Caco-2 (cell line): ENCODE data around the gene KNCN. TPM values are rescaled to one million over a fixed set of nuclear protein-coding genes. Genes with fewer than 3 reads are reported as not detected.

Experiments used
- BruUV-seq: library from RNA; stranded (reverse); fragments of 400-500 nt; replicated peaks from 2 replicates; lab custom pipeline; 2021; lab: Mats Ljungman, UMichigan
- CTCF ChIA-PET: fragments of 300-600 bp; sonication (Branson Sonifier 250); formaldehyde crosslinking; loops from one replicate; lab custom pipeline; 2022; ENCODE audit warnings: antibody characterized with exemption; lab: Charles Lee
- POLR2A ChIA-PET: fragments of 300-600 bp; sonication (Branson Sonifier 250); formaldehyde crosslinking; loops from one replicate; lab custom pipeline; 2022; ENCODE audit warnings: antibody characterized with exemption; lab: Charles Lee
- DNase-seq, 2 experiments: peaks; one replicate each; pipeline versions ENCODE4 v3.0.0 to v3.0.0-alpha.2; 2020 to 2022
- H3K27me3 ChIP-seq: replicated peaks from 2 replicates; pipeline ENCODE4 v1.6.0; 2011; ENCODE audit warnings: low read length; ENCODE audit not compliant: control insufficient read depth, insufficient read depth
- H3K36me3 ChIP-seq: 2 replicates; pipeline ENCODE4 v1.5.1; 2011; ENCODE audit warnings: low read length; ENCODE audit not compliant: control insufficient read depth, insufficient read depth
- H3K4me1 ChIP-seq: fragments of 250-450 bp; sonication (Bioruptor Pico); 2 replicates; pipeline ENCODE4 v1.5.1; 2020; ENCODE audit warnings: mild to moderate bottlenecking
- H3K4me3 ChIP-seq: 2 replicates; pipeline ENCODE4 v1.5.1; 2011; ENCODE audit warnings: low read depth, mild to moderate bottlenecking, control low read depth, low read length
- H3K9me3 ChIP-seq: fragments of 250-450 bp; sonication (Bioruptor Pico); 2 replicates; pipeline ENCODE4 v1.5.1; 2020; ENCODE audit warnings: mild to moderate bottlenecking, moderate library complexity
- H3K27ac Mint-ChIP-seq: one replicate; pipeline ENCODE4 v1.8.0; 2022; ENCODE audit warnings: mixed read lengths; ENCODE audit not compliant: unreplicated experiment
- H3K27me3 Mint-ChIP-seq: one replicate; pipeline ENCODE4 v1.8.0; 2022; ENCODE audit warnings: mixed read lengths; ENCODE audit not compliant: insufficient read depth, unreplicated experiment
- H3K36me3 Mint-ChIP-seq: one replicate; pipeline ENCODE4 v1.8.0; 2022; ENCODE audit warnings: mild to moderate bottlenecking, mixed read lengths; ENCODE audit not compliant: insufficient read depth, unreplicated experiment
- H3K4me1 Mint-ChIP-seq: one replicate; pipeline ENCODE4 v1.8.0; 2022; ENCODE audit warnings: low read depth, mixed read lengths; ENCODE audit not compliant: unreplicated experiment
- H3K4me3 Mint-ChIP-seq: one replicate; pipeline ENCODE4 v1.8.0; 2022; ENCODE audit warnings: mild to moderate bottlenecking, moderate library complexity, mixed read lengths; ENCODE audit not compliant: unreplicated experiment
- H3K9me3 Mint-ChIP-seq: one replicate; pipeline ENCODE4 v1.8.0; 2022; ENCODE audit warnings: mixed read lengths; ENCODE audit not compliant: unreplicated experiment
- CTCF ChIP-seq, 2 experiments: fragments of 200-600 bp in 1 of 2; IDR thresholded peaks; 1 replicate in 1 of 2; 2 replicates in 1 of 2; pipeline versions ENCODE4 v1.5.1 to v1.8.0; 2011 to 2022; ENCODE audit warnings: antibody characterized with exemption in 1 of 2, control low read depth in 1 of 2, inconsistent platforms in 1 of 2, low read depth in 1 of 2, low read length in 1 of 2, mild to moderate bottlenecking in 1 of 2, moderate library complexity in 1 of 2; ENCODE audit not compliant: insufficient read depth in 1 of 2, severe bottlenecking in 1 of 2, unreplicated experiment in 1 of 2
- intact Hi-C: fragments of 100-400 bp; cut with micrococcal nuclease; formaldehyde crosslinking; loops from one replicate; pipeline ENCODE4 v1.10.0; 2022; ENCODE audit not compliant: unreplicated experiment
- total RNA-seq: library from RNA; stranded (reverse); gene quantifications from 2 replicates; pipeline ENCODE4 v1.2.3, GENCODE V29; 2022

The KNCN gene
- total RNA-seq, 1 experiment from 2014 or later, result not detected

DNA sequence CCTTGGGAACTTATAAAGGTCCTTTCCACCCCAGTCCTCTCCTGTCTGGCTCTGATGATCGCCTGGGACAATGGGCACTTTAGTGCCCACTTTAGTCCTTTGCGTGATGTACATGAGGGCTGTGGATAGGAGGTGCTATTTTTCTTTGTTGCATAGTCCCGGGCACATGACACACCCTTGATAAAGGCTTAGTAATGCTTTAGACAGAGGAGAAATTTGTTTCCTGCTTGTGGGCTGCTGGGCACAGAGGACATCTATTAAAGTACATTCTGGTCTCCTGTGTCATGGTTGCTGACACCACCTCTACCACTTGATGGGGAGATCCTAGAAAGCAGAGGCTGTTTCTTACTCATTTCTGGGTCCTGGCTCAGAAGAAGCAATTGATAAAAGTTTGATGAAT is 5.4 kb upstream of the KNCN start:
- ChIA-PET CTCF (no interaction called here), POLR2A (no interaction called here)
- H3K4me1 ChIP-seq, result no peaks in the 10 kb centered on the region
- no peaks in the 10 kb centered on the region for H3K36me3 ChIP-seq
- Mint-ChIP-seq H3K36me3 (no peaks in the 10 kb centered on the region), H3K4me1 (no peaks in the 10 kb centered on the region), H3K27me3 (no peaks in the 10 kb centered on the region), H3K9me3 (no peaks in the 10 kb centered on the region), H3K27ac (no peak overlapping the region), H3K4me3 (no peak overlapping the region)
- TF ChIP-seq CTCF (IDR thresholded peaks at IDR 0.05; ENCODE audit: insufficient read depth in 1 of 2, low read depth in 1 of 2, low read length in 1 of 2, severe bottlenecking in 1 of 2, unreplicated experiment in 1 of 2), result no peak
- DNase-seq, result no peak
- H3K4me3 ChIP-seq, result no peak overlapping the region
- no peaks in the 10 kb centered on the region for H3K27me3 ChIP-seq
- no peaks in the 10 kb centered on the region for H3K9me3 ChIP-seq
- BruUV-seq, result no TSS peak
- intact Hi-C loops, result no loop called here

- intact Hi-C loops, result no loop called here
- no peaks in the 10 kb centered on the region for H3K27me3 Mint-ChIP-seq
- no peaks in the 10 kb centered on the region for H3K9me3 Mint-ChIP-seq
- no peaks in the 10 kb centered on the region for H3K9me3 ChIP-seq
- no peak overlapping the region for H3K27ac Mint-ChIP-seq
- H3K4me1 Mint-ChIP-seq, result no peaks in the 10 kb centered on the region
- H3K36me3 ChIP-seq, result no peaks in the 10 kb centered on the region
- no peaks in the 10 kb centered on the region for H3K36me3 Mint-ChIP-seq
- no peak for DNase-seq
- BruUV-seq, result no TSS peak
- no peak overlapping the region for H3K4me3 ChIP-seq
- H3K4me3 Mint-ChIP-seq, result no peak overlapping the region
- no peak for TF ChIP-seq CTCF (IDR thresholded peaks at IDR 0.05; ENCODE audit: insufficient read depth in 1 of 2, low read depth in 1 of 2, low read length in 1 of 2, severe bottlenecking in 1 of 2, unreplicated experiment in 1 of 2)
- CTCF ChIA-PET, result no interaction called here
- POLR2A ChIA-PET, result no interaction called here
- no peaks in the 10 kb centered on the region for H3K4me1 ChIP-seq
- H3K27me3 ChIP-seq, result no peaks in the 10 kb centered on the region
Observed at GRCh38 chr1:46555826-46556619, 4.6 kb upstream of the KNCN start.

- intact Hi-C loops, result no loop called here
- no peaks in the 10 kb centered on the region for H3K27me3 ChIP-seq
- no peak for DNase-seq
- Mint-ChIP-seq H3K4me1 (no peaks in the 10 kb centered on the region), H3K27me3 (no peaks in the 10 kb centered on the region), H3K4me3 (no peak overlapping the region), H3K27ac (no peak overlapping the region), H3K9me3 (no peaks in the 10 kb centered on the region), H3K36me3 (no peaks in the 10 kb centered on the region)
- no peaks in the 10 kb centered on the region for H3K9me3 ChIP-seq
- H3K4me1 ChIP-seq, result no peaks in the 10 kb centered on the region
- no peak for TF ChIP-seq CTCF (IDR thresholded peaks at IDR 0.05; ENCODE audit: insufficient read depth in 1 of 2, low read depth in 1 of 2, low read length in 1 of 2, severe bottlenecking in 1 of 2, unreplicated experiment in 1 of 2)
- ChIA-PET POLR2A (no interaction called here), CTCF (no interaction called here)
- BruUV-seq, result no TSS peak
- no peaks in the 10 kb centered on the region for H3K36me3 ChIP-seq
- H3K4me3 ChIP-seq, result no peak overlapping the region
Observed at GRCh38 chr1:46554597-46555381, 3.3 kb upstream of the KNCN start.
